ENCODE results near the gene C1orf21.

- TF ChIP-seq GATA3 (IDR thresholded peaks at IDR 0.05; ENCODE audit: low read depth, low read length), result no peak
- no peak for TF ChIP-seq GATA2 (IDR thresholded peaks at IDR 0.05; ENCODE audit: low read depth, low read length)
Observed at GRCh38 chr1:184610876-184611595, 224.2 kb downstream of the C1orf21 start.
